ENCODE data around the gene H19.

H19 gene

DNA sequence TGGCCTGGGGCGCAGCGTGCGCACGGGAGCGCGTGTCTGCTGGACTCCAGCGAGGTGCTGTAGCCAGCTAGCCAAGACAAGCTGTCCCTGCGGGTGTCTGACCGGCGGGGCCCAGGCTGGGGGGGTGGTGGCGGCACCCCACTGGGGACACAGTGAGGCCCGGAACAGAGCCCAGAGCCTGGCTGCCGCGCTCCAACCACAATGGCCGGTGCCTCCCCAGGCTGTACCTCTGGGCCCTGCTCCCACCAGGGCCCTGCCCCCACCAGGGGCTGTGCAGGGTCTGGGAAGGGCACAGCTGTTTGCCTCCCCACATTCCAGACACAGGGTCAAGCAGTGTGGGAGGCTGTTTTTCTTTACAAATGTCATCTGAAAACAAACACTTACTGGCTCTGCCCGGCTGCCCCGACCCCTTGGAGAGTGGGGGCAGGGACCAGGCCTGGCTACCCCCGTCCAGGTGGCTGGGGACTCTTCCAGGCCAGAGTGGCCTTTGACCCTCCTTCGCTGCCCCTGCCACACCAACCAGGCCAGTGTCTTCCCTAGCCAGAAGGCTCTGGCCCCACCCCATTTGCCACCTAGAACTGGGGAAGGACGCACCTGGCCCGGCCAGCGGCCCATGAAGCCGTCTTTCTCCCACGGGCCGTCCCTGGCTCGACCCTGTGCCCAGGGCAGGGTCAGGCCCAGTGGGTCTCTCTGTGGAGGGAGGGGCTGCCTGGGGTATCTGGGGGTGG lies 14.6 kb downstream of the H19 start:
- no peak for DNase-seq (ENCODE audit: low spot score)

DNA sequence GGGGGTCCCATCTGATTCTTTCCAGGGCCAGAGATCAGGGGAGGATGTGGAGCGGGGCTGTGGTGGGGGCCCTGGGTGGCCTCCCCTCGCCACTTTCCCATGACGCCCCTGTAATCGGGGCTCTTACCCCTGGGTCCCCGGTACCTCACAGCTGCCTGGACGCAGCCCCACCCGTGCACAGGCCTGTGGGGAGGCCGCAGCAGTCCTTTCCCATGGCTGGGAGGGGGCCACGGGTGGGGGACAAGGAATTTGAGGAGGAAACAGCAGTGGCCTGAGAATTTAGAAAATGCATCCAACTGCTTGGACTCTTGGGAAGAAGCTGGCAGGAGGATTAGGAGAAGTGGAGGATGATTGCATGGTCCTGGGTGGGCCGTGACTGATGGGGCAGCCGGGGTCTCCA lies 18.0 kb downstream of the H19 start:
- DNase-seq (ENCODE audit: low spot score): no peak

DNA sequence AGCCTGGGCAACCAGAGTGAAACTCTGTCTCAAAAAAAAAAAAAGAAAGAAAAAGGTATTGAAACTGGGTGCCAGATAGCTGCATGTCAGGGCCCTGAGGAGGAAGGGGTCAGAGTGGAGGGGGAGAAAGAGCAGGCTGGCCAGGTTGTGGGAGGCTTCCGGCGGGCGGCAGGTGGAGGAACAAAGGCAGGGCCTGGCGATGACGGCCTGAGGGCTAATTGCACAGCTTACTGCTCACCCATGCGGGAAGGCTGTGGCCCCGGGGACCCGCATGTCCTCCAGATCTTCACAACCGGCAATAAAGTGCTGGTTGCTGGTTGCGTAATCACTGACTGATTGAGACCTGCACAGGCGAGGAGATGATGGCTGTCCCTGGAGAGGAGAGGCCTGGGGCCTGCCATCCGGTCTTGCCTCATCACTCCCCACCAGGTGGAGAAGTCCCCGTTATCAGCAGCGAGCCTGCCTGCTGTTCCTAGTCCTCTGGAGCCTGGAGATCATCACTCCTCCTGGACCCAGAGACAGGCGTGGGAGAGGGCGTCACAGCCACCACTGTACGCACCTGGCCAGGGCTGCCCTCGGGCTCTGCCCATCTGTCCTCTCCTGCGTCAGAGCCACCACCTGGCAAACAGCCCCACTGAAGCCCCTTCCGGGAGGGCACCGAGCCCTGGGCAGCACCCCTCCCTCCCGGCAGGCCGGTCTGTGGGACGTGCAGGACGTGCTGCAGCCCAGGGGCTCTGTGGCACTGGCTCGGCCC lies 18.7 kb downstream of the H19 start:
- DNase-seq (ENCODE audit: low spot score): no peak

DNA sequence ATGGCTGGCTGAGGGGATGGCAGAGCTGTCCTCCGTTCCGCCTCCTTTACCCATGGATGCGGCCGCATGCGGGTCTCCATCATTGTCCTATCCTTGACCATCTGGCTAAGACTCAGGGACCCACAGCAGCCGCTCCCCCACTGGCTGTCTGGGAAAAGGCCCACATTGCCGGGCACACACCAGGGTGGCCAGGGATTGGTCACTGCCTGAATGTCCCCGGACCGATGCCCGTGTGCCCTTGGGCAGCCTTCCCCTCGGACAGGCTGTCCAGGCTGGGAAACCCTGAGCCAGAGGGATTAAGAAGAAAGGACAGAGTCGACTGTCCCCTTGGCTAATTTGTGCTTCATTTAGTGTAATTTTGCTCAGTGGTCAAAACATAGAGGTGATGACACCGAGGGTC lies 22.5 kb downstream of the H19 start:
- no peak for DNase-seq (ENCODE audit: low spot score)

DNA sequence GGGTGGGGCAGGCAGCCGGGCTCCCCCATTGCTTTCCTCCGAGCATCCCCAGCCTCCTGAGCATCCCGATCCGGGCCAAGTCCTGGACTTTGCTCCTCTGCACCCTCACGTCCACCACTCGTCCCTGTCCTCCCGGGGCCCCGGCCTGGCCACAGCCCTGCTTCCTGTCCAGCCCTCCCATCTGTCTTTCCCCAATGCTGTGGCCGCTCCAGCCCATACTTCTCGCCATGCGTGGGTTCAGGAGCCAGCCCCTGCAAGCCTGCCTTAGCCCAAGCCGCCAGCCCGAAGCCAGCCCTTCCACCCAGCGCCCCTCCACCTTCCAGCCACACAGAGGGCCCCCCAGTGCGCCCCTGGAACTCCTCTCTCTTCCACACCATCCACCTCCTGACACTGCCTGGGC lies 26.7 kb downstream of the H19 start:
- DNase-seq (ENCODE audit: low spot score): no peak

DNA sequence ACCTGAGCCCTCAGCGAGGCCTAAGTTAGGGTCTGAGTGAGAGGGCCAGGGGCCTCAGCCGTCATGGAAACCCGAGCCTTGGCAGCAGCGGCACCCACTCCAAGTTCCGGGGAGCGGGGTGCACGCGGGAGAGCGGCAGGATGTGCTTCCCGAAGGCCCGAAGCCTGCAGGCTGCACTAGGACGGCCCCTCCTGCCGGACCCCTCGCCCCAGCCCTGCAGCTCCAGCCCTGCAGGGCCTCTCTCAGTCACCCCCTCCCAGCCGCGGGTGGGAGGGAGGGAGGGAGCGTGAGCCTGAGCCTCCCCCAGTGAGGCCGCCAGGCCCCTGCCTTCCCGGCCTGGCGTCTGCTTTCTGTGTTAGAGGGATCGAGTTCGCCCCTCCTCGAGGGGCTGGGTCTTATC lies 27.9 kb downstream of the H19 start:
- DNase-seq (ENCODE audit: low spot score): no peak

DNA sequence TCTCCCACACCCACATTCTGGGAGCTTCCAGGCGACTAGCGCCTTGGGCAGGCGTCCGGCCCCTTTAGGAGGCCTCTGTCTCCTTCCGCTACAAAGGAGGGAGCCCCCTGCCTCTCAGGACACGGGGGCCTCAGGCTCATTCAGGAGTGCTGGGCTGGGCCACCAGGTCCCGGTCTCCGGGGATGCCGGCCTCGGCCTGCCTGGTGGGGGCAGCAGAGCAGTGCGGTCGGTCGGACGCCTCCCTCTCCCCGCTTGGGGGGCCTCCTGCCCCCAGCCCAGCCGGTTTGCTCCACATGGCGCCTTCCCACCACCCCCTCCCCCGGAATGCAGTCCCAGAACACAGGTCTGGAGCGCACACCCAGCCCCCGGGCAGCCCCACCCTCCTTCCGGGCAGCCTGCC lies 28.6 kb downstream of the H19 start:
- no peak for DNase-seq (ENCODE audit: low spot score)

DNA sequence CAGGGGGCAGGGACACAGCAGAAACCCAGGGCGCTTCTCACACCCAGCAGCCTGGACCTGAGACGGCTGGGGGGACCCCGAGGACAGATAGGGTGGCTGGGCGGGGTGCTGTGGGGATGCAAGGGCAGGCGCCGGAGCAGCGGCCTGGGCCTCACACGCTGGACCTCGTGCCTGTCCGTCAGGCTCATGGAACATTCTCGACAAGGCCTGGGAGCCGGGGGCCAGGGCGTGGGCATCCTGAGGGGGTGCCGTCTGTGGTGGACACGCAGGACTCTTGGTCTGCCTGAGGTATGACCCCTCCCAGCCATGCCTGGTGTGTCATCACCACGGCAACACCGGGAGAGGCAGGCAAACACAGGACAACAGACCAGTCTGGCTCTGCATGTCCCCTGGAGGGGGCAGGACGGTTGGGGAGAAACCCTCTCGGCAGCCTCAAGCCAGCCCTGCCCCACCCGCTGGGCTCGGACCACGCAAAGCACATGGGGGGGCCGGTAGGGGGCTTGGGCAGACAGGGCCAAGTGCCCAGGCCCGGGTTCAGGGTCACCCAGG lies 29.1 kb downstream of the H19 start:
- DNase-seq (ENCODE audit: low spot score): no peak

DNA sequence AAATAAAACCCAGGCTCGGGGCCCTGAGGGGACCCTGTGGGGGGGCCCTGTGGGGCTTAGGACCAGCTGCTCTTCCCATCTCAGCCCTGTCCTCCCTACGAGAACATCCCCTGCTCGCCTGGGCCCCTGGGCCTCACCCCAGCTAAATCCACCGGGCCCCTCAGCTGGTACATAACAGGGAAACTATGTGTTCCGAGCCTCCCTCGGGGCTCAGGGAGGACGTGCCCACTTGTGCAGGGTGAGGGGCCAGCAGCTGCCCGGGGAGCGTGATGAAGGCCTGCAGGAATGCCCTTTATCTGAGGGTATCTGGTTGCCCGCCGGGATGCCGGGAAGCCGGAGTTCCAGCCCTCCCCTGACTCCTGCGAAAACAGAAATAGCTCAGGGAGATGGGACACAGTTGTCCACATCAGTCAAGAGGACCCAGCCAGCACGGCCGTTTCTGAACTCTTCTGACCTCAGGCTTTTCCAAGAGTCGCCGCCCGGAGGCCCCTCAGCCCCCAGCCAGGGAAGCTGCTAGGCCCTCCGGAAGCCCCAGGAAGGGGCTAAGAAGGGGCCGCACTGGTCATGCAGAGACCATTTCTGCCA lies 29.9 kb downstream of the H19 start:
- DNase-seq (ENCODE audit: low spot score): no peak

DNA sequence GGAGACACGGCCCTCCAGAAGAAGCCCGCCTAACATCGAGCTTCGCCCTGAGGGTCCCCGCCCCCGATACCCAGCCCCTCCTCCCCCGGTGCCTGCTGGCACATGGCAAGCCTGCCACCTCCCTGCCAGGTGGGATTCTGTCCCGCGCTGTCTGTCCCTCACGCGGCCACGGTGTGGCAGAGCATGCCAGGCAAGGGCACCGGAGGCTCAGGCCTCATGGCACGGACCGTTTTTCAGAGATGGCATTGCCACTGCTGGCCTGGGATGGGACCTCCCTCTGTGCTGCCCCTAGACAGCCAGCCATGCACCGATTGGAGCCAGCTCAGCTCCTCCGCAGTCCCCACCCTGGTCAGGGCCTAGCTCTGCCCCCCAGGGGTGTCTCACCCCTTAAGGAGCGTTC lies 31.1 kb downstream of the H19 start:
- no peak for DNase-seq (ENCODE audit: low spot score)

DNA sequence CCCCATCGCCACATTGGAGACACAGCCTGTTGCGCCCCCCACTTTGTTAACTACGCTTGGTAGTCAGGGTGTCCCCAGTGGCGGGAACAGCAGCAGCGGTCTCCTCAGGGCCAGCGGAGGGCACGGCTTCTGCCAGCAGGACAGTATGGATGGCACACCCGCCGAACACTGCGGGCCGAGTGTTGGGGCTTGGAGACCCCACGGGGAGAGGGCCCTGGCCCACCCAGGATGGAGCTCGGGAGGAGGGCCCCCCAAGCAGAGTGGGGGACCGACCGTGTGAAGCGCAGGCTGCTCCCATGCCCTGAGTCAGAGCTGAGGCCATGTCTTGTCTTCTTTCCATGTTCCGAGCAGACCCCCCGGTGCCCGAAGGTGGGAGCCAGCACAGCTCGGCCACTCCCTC lies 32.7 kb downstream of the H19 start:
- no peak for DNase-seq (ENCODE audit: low spot score)

DNA sequence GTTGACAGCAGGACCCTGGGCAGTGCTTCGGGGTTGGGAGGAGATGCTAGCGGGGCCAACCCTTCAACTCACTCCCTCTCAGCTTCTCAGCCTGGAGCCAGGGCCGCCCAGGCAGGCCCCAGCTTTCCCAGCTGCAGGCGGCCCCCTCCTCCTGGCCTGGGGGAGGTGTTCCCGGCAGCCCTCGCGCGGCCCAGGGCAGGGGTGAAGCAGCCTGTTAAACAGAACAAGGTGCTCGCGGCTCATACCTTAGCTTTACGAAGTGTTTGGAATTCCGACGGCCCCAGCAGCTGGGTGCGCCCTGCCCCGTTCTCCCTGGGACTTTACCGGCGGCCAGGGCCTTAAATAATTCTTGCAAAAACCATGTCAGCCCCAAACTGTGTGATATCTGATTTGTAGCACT lies 33.3 kb downstream of the H19 start:
- no peak for DNase-seq (ENCODE audit: low spot score)

DNA sequence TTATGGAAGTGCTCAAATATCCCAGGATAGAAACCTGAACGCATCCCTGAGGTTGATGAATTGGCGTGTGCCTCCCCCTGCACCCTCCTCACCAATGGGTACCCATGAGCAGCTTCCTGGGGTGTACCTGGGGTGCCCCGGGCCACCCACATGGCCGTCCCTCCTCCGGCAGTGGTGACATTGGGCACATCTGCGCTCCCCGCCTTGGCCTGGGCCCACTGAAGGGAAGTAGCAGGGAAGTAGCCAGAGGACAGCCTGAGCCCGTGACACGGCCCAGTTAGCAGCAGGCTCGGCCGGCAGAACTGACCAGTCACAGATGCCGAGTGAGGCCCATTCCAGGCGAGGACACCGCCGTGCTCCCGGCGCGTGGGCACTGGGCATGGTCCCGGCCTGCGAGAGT lies 33.8 kb downstream of the H19 start:
- no peak for DNase-seq (ENCODE audit: low spot score)

DNA sequence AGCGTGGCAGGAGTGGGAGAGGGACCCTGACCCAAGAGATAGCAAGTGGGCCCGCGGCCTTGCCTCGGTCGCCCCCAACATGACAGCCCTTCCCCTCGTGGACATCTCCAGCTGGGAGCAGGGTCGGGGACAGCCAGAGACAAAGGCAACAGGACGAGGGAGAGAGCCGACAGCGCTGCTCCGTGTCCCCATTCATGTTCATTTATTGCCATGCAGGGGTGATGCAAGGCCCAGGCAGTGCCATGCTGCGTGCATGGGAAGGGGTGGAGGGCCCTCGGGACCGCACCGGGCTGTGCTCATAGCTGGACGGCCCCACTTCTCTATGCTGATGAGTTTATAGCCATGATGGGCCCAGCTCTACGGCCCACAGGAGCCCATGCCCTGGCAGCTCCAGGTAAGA lies 37.9 kb downstream of the H19 start:
- no peak for DNase-seq (ENCODE audit: low spot score)

DNA sequence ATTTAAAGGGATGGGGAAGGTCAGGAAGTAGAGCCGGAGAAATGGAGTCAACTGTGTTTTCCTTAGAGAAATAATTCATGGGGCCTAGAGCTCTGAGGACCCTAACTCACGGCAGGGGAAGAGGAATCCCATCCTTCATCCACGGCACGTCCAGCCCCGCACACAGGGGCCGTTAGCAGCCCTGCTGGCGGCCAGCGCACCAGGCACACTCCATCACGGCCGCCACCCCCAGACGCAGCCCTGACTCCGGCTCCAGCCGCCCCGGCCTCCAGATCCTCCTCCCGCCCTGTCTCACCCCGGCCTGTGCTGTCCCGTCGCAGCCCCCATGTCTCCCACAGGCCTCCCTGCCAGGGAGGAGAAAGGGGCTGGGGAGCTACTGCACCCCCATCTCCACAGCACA lies 39.3 kb downstream of the H19 start:
- no peak for DNase-seq (ENCODE audit: low spot score)

DNA sequence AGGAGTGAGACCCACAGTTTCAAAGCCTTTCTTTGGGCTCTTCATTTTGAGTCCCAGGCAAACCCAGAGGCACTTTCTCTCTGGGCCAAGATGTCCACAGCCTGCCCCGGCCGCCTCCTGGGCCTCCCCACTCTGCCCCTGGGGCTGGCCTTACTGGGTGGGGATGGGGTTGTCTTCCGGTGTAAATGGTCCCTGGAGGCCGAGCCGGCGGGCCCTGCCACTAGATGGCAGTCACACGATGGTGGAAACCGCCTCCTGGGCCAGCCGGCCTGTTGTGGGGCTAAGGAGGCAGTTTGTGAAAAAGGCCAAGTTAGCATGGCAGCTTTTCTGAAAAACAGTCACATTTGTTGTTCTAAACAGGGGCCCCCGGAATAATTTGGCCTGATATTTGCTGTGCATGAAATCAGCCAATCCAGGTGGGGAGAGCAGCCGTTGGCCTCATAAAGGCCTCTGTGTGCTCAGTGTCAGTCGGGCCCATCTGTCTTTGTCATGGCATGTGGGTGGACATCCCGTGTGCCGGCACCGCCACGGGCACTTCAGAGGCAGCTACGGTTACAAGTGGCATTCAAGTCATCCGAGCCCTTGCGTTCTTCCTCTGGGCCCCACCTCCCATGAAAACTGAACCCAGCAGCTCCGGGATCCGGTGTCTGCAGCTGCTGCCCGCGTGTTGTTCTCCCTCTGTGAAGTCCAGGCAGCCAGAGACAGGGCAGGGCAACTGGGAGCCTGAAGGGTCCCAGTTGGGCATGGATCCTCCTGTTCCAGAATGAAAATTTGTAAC lies 44.0 kb downstream of the H19 start:
- no peak for DNase-seq (ENCODE audit: low spot score)

DNA sequence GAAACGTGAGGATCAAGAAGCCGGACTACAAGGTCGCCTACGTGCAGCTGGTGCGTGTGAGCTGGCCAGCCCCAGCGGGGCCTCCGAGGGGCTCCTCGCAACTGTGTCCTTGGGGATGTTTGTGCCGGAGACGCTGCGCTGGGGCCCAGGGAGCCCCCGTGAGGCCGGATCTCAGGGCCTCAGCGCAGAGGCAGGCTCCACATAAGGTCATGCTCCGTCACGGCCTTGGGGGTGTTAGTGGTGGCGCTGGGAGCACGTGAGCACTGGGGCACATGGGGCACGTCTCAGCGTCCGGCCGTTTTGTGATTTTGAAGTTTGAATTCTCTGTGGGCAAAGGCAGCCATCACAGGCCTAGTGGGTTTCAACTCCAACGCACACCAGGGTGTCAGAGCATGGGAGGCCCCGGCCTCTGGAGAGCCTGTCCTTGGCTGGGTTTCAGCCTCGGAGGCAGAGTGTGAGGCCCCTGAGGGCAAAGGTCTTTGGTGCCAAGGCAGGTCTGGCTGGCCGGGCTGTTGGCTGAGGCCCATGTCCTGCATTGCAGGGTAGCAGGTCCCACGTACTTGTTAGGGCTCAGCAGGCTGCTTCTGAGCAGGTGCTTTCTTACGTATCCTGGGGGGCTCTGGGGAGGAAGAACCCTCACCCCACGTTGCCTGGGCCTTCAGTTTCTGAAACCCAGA lies 44.7 kb downstream of the H19 start:
- no peak for DNase-seq (ENCODE audit: low spot score)

DNA sequence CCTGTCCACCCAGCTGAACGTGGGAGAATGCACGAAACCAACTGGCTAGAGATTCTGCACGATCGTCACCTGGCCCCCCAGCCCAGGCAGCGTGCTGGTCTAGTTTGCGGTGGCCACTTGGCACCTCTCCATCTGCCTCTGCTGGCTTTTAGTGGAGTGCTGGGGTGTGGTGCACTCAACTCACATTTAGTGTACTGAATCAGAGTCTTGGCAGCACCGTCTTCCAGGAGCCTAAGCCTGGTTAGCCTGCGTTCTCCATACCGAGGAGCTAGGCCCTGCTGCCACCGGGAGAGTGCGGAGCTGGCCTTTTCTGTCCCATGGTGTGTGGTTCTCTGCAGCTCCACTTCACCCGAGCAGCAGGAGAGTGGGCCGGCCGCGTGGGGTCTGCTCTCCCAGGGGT lies 47.7 kb downstream of the H19 start:
- DNase-seq (ENCODE audit: low spot score): no peak

DNA sequence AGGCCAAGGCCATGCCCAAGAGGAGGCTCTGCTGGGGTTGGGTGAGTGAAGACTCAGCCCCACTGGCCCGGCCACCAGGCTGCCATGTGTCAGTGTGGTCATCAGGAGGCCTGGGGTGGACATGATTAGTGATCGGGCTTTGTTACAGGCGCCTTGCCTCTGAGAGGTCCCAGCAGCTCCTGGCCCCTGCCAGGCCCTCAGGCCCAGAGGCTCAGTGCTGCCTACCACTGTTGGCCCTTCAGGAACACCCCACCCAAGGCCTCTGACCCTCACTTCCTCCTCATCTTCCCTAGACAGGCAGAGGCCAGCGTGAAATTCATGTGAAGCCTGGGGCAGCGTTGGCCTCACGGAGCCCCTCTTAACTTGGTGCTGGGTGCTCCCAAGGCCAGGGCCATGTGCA lies 48.3 kb downstream of the H19 start:
- DNase-seq (ENCODE audit: low spot score): no peak

DNA sequence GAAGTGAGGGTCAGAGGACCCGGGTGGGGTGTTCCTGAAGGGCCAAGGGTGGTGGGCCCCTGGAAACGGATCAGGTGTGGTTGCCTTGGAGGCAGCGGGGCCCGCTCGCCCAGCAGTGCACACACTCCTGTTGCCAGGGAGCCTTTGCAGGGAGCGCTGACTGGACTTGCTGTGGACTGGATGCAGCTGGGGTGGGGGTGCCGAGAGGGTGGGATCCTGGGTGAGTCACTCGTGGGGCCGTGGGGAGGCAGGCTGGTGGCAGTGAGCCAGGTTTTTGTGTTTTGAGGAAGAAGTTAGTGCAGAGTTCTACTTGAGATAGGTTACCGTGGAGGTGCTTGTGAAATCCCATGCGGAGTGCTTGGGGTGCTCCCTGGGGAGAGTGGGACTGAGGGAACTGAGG lies 49.3 kb downstream of the H19 start:
- no peak for DNase-seq (ENCODE audit: low spot score)

DNA sequence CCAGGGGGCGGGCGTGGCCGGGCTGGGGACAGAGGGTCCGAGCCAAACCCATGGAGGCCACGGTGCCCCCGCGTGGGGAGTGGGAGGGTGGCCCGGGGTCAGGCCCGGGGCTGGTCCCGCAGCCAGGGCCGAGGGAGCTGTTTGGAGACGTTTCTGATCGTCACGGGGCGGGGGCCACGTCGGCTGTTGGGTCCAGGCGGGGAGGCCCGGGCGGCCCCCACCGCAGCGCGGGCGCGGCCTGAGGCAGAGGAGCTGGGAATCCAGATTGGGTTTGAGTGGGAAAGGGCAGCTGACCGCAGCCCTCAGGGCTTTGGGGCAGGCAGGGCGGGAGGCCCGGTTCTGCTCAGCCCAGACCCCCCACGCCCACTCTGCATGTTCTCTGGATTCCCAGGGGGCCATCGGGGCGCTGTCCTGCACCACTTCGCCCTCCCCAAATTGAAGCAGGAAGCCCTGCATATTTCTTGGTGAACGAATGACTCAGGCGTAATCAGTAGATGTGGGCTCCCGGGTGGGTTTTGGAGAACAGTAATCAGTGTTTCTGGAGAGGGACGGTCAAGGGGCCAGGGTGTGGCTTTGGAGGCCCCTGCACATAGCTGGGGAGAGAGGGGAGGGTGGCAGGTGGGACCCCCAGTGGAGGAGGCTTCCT lies 49.9 kb downstream of the H19 start:
- DNase-seq (ENCODE audit: low spot score): no peak

All from pons (tissue), 1 donor.